ENCODE measurements around the gene VKORC1L1.
"Not testable (repeated sequence)": the region's sequence is repeated elsewhere in the genome, so short reads cannot be mapped to it uniquely, and the experiment has no call there.

Gene VKORC1L1

DNA sequence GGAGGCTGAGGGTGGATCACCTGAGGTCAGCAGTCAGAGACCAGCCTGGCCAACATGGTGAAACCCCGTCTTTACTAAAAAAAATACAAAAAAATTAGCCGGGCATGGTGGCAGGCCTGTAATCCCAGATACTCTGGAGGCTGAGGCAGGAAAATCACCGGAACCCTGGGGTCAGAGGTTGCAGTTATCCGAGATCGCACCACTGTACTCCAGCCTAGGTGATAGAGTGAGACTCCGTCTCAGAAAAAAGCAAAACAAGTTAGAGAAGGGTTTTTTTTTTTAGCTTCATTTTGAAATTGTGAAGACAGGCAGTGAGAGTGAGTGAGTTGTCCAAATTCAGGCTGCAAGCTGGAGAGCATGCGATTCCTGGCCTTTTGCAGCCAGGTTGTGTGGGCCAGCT is 19.0 kb upstream of the VKORC1L1 start:
- not testable (repeated sequence) for H3K36me3 ChIP-seq (ENCODE audit: insufficient read depth, low read length); H3K27me3 ChIP-seq (ENCODE audit: insufficient read depth, low read length, poor library complexity, severe bottlenecking); H3K9ac ChIP-seq (ENCODE audit: low read depth, low read length, poor library complexity, severe bottlenecking); H3K9me2 ChIP-seq (replicated peaks; ENCODE audit: low read depth, low read length); H3K4me3 ChIP-seq (ENCODE audit: low read length, poor library complexity, severe bottlenecking); H4K20me1 ChIP-seq (ENCODE audit: insufficient read depth, low read length, poor library complexity, severe bottlenecking); H3K4me1 ChIP-seq (ENCODE audit: insufficient read depth, low read length, poor library complexity, severe bottlenecking); H3K4me2 ChIP-seq (ENCODE audit: low read depth, low read length, poor library complexity, severe bottlenecking); H2AFZ ChIP-seq (ENCODE audit: low read length); H3K79me2 ChIP-seq (ENCODE audit: insufficient read depth, low read length); H3F3A ChIP-seq (ENCODE audit: low read depth); H3K9me3 ChIP-seq (ENCODE audit: insufficient read depth, low read depth, low read length)

DNA sequence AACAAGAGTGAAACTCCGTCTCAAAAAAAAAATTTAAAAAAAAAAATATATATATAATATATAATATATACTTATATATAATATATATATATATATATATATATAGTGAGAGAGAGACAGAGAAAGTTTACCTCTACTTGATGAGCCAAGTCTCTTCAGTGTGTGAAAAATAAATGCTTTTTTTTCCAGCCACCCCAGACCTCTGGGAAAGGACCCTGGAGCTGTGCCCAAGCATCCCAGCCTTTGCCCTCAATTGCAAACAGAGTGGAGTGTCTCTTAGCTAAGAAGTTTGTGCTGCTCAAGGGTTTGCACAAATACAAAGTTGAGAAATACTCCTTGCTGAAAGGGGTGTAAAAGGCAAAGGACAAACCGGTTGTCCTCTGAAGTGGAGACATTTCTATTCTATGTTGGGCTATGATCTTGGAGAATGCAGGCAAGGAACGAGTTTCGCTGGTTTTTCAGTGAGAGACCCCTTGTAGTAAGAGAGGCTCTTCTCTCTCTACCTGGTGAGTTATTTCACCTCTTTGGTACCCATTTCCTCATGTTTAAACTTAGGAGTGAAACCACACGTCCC is 15.5 kb upstream of the VKORC1L1 start:
- H3K4me3 ChIP-seq (ENCODE audit: low read length, poor library complexity, severe bottlenecking); H4K20me1 ChIP-seq (ENCODE audit: insufficient read depth, low read length, poor library complexity, severe bottlenecking); H3K27me3 ChIP-seq (ENCODE audit: insufficient read depth, low read length, poor library complexity, severe bottlenecking); H3K79me2 ChIP-seq (ENCODE audit: insufficient read depth, low read length); H2AFZ ChIP-seq (ENCODE audit: low read length); H3K36me3 ChIP-seq (ENCODE audit: insufficient read depth, low read length); H3K9ac ChIP-seq (ENCODE audit: low read depth, low read length, poor library complexity, severe bottlenecking); H3K9me2 ChIP-seq (replicated peaks; ENCODE audit: low read depth, low read length); H3K4me1 ChIP-seq (ENCODE audit: insufficient read depth, low read length, poor library complexity, severe bottlenecking); H3K9me3 ChIP-seq (ENCODE audit: insufficient read depth, low read depth, low read length); H3K4me2 ChIP-seq (ENCODE audit: low read depth, low read length, poor library complexity, severe bottlenecking); H3F3A ChIP-seq (ENCODE audit: low read depth): not testable (repeated sequence)

DNA sequence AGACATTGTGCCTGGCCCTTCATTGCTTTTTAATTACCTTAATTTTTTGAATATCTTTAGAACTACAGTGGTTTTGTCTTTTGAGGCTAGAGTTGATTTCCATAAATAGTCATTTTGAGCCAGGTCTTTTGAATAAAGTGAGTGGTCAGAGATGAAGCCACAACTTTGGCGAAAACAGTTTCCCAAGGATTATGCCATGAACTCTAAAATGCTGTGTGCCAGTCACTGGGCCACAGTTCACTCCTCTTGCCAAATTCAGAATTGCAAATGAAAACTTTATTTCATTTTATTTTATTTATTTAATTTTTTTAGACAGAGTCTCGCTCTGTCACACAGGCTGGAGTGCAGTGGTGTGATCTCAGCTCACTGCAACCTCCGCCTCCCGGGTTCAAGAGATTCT is 14.2 kb upstream of the VKORC1L1 start:
- not testable (repeated sequence) for H3K9me2 ChIP-seq (replicated peaks; ENCODE audit: low read depth, low read length); H3K36me3 ChIP-seq (ENCODE audit: insufficient read depth, low read length); H3F3A ChIP-seq (ENCODE audit: low read depth)

DNA sequence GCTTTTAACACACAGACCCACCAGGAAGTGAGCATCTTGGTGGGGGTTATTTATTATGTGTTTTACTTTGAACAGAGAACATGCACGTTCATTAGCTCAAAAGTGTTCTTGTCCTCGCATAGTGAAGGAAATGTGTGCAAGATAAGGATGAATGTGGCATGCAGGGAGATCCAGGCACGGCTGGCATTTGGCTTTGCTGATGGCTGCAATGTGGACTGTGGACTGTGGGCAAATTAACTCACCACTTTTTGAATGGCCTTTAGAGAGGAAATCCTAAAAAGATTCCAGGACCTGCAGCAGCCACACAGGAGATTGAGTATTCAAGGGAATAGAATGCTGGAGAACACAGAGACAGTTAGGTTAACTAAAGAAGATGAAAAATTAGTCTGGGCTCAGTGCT is 6.6 kb upstream of the VKORC1L1 start:
- H2AFZ ChIP-seq (ENCODE audit: low read length); H4K20me1 ChIP-seq (ENCODE audit: insufficient read depth, low read length, poor library complexity, severe bottlenecking); H3K9ac ChIP-seq (ENCODE audit: low read depth, low read length, poor library complexity, severe bottlenecking); H3K4me3 ChIP-seq (ENCODE audit: low read length, poor library complexity, severe bottlenecking); H3K9me3 ChIP-seq (ENCODE audit: insufficient read depth, low read depth, low read length); H3K36me3 ChIP-seq (ENCODE audit: insufficient read depth, low read length); H3K4me1 ChIP-seq (ENCODE audit: insufficient read depth, low read length, poor library complexity, severe bottlenecking); H3K4me2 ChIP-seq (ENCODE audit: low read depth, low read length, poor library complexity, severe bottlenecking); H3K9me2 ChIP-seq (replicated peaks; ENCODE audit: low read depth, low read length); H3K79me2 ChIP-seq (ENCODE audit: insufficient read depth, low read length); H3F3A ChIP-seq (ENCODE audit: low read depth); H3K27me3 ChIP-seq (ENCODE audit: insufficient read depth, low read length, poor library complexity, severe bottlenecking): not testable (repeated sequence)

More for the DNA sequence above, 14.2 kb upstream of the VKORC1L1 start:
- not testable (repeated sequence) for H3K4me2 ChIP-seq (ENCODE audit: low read depth, low read length, poor library complexity, severe bottlenecking); H3K4me1 ChIP-seq (ENCODE audit: insufficient read depth, low read length, poor library complexity, severe bottlenecking); H3K79me2 ChIP-seq (ENCODE audit: insufficient read depth, low read length); H3K9me3 ChIP-seq (ENCODE audit: insufficient read depth, low read depth, low read length); H4K20me1 ChIP-seq (ENCODE audit: insufficient read depth, low read length, poor library complexity, severe bottlenecking); H3K27me3 ChIP-seq (ENCODE audit: insufficient read depth, low read length, poor library complexity, severe bottlenecking); H2AFZ ChIP-seq (ENCODE audit: low read length); H3K9ac ChIP-seq (ENCODE audit: low read depth, low read length, poor library complexity, severe bottlenecking); H3K4me3 ChIP-seq (ENCODE audit: low read length, poor library complexity, severe bottlenecking)

DNA sequence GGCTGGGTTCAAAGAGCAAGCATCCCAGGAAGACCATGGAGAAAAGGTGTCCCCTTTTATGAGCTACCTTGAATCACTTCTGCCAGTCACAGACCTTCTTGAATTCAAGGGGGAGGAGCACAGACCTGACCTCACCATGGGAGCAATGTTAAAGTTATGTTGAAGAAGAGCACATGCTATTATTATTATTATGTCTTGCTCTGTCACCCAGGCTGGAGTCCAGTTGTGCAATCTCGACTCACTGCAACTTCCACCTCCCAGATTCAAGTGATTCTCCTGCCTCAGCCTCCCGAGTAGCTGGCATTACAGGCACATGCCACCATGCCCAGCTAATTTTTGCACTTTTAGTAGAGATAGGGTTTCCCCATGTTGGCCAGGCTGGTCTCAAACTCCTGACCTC is 5.2 kb upstream of the VKORC1L1 start:
- H3F3A ChIP-seq (ENCODE audit: low read depth); H4K20me1 ChIP-seq (ENCODE audit: insufficient read depth, low read length, poor library complexity, severe bottlenecking); H3K9me2 ChIP-seq (replicated peaks; ENCODE audit: low read depth, low read length); H3K36me3 ChIP-seq (ENCODE audit: insufficient read depth, low read length); H3K79me2 ChIP-seq (ENCODE audit: insufficient read depth, low read length); H2AFZ ChIP-seq (ENCODE audit: low read length); H3K9ac ChIP-seq (ENCODE audit: low read depth, low read length, poor library complexity, severe bottlenecking); H3K27me3 ChIP-seq (ENCODE audit: insufficient read depth, low read length, poor library complexity, severe bottlenecking); H3K4me1 ChIP-seq (ENCODE audit: insufficient read depth, low read length, poor library complexity, severe bottlenecking); H3K9me3 ChIP-seq (ENCODE audit: insufficient read depth, low read depth, low read length); H3K4me3 ChIP-seq (ENCODE audit: low read length, poor library complexity, severe bottlenecking); H3K4me2 ChIP-seq (ENCODE audit: low read depth, low read length, poor library complexity, severe bottlenecking): not testable (repeated sequence)

DNA sequence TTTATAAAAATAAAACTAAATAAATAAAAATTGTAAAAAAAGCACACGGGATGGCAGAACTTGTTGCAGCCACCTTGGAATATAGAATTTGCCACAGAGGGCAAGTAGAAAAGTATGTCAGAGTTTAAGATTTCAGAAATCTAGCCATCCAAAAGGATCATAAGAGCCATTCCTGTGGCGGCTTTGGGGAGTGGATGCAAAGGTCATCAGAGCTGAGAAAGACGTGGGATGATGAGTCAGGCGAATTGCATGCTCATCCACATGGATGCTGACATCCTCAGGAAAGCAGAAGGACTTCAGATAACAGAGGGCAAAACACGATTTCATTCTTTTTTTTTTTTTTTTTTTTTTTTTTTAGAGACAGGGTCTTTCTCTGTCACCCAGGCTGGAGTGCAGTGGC is 3.6 kb upstream of the VKORC1L1 start:
- H3K27me3 ChIP-seq (ENCODE audit: insufficient read depth, low read length, poor library complexity, severe bottlenecking); H3K79me2 ChIP-seq (ENCODE audit: insufficient read depth, low read length); H3K9me3 ChIP-seq (ENCODE audit: insufficient read depth, low read depth, low read length); H3K4me3 ChIP-seq (ENCODE audit: low read length, poor library complexity, severe bottlenecking); H3K4me1 ChIP-seq (ENCODE audit: insufficient read depth, low read length, poor library complexity, severe bottlenecking); H3K9ac ChIP-seq (ENCODE audit: low read depth, low read length, poor library complexity, severe bottlenecking); H4K20me1 ChIP-seq (ENCODE audit: insufficient read depth, low read length, poor library complexity, severe bottlenecking); H3K4me2 ChIP-seq (ENCODE audit: low read depth, low read length, poor library complexity, severe bottlenecking); H3K9me2 ChIP-seq (replicated peaks; ENCODE audit: low read depth, low read length); H3F3A ChIP-seq (ENCODE audit: low read depth); H2AFZ ChIP-seq (ENCODE audit: low read length); H3K36me3 ChIP-seq (ENCODE audit: insufficient read depth, low read length): not testable (repeated sequence)

DNA sequence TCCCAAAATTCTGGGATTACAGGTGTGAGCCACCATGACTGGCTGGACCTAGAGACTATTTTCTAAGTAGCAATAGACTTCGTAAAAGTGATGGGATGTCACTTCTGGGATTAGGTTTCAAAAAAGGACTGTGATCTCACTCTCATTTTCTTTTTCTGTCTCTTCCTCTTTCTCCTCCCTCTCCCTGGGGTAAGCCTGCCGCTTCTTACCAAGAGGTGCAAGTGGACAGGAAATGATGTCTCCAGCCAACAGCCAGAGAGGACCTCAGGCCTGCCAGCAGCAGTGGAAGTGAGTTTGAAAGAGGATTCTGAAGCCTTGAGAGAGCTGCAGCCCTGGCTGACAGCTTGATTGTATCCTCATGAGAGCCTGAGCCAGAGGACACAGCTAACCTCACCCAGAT is 1.4 kb upstream of the VKORC1L1 start:
- not testable (repeated sequence) for H3F3A ChIP-seq (ENCODE audit: low read depth); H3K9me3 ChIP-seq (ENCODE audit: insufficient read depth, low read depth, low read length); H3K9ac ChIP-seq (ENCODE audit: low read depth, low read length, poor library complexity, severe bottlenecking); H3K4me1 ChIP-seq (ENCODE audit: insufficient read depth, low read length, poor library complexity, severe bottlenecking); H2AFZ ChIP-seq (ENCODE audit: low read length); H3K27me3 ChIP-seq (ENCODE audit: insufficient read depth, low read length, poor library complexity, severe bottlenecking); H3K9me2 ChIP-seq (replicated peaks; ENCODE audit: low read depth, low read length); H3K36me3 ChIP-seq (ENCODE audit: insufficient read depth, low read length); H3K4me3 ChIP-seq (ENCODE audit: low read length, poor library complexity, severe bottlenecking); H3K4me2 ChIP-seq (ENCODE audit: low read depth, low read length, poor library complexity, severe bottlenecking)
- H4K20me1 ChIP-seq (ENCODE audit: insufficient read depth, low read length, poor library complexity, severe bottlenecking): peaks cover 15% of the 10 kb centered on the region
- peaks cover 27% of the 10 kb centered on the region for H3K79me2 ChIP-seq (ENCODE audit: insufficient read depth, low read length)
